Activated gamma-delta T cell treated with Interleukin-2 at 50 U/mL for 16 hours (primary cell): ENCODE measurements around the gene CSTF3.
"Not testable (repeated sequence)": the region's sequence is repeated elsewhere in the genome, so short reads cannot be mapped to it uniquely, and the experiment has no call there.

ENCODE experiments used
- DNase-seq: peaks from one replicate; pipeline ENCODE4 v3.0.0-alpha.2; 2020

Gene CSTF3

DNA sequence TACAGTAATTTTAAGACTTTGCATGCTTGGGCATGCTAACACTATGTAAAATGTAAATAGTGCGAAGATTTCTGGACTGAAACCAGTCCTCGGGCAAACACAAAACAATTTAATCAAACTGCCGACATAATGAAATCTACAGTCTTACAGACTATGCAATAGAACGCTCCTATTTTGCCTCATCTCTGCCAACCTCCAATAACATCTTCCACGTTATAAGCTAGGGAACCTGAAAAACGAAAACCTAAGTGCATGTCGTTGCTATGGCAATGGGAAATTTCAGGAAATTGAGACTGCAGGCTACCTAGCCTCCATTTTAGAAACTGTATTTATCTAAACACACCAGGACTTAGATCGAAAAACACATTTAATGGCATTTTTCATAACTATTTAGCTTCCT, 1.1 kb downstream of the CSTF3 start:
- no peak for DNase-seq

DNA sequence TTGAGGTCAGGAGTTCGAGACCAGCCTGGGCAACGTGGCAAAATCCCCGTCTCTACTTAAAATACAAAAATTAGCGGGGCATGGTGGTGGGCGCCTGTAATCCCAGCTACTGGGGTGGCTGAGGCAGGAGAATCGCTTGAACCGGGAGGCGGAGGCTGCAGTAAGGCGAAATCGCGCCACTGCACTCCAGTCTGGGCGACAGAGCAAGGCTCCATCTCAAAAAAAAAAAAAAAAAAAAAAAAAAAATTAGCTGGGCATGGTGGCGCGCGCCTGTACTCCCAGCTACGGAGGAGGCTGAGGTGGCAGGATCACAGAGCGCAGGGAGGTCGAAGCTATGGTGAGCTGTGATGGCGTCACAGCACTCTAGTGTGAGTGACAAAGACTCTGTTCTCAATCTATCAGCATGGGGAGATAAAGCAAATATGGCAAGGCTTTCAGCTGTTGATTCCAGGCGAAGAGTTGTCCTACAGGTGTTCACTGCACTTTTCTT, 1.9 kb downstream of the CSTF3 start:
- DNase-seq = not testable (repeated sequence)

DNA sequence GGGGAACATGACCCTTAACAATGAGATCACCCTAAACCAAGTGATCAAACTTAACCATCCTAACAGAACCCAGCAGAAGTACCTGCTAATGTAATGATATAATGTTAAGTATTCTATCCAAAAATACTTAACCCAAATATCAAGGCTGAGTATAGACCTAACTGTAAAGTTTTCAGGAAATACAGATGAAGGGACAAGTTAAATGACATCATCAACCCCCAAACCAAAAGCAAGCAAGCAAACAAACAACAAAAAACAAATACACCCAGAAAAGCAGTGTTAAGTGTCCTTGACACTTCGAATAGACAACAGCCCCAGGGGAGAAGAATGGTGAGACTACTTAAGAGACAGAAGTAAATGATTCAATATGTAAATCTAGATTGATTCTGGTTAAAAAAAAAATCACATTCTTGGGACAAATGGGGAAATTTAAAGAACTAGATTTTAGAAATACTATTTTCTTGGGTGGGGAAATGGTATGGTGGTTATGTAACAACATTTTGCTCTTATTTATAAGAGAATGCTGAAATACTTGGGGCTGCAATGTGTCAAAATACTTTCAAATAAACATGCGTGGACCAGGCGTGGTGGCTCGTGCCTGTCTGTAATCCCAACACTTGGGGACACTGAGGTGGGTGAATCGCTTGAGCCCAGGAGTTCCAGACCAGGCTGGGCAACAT, 2.5 kb downstream of the CSTF3 start:
- no peak for DNase-seq

DNA sequence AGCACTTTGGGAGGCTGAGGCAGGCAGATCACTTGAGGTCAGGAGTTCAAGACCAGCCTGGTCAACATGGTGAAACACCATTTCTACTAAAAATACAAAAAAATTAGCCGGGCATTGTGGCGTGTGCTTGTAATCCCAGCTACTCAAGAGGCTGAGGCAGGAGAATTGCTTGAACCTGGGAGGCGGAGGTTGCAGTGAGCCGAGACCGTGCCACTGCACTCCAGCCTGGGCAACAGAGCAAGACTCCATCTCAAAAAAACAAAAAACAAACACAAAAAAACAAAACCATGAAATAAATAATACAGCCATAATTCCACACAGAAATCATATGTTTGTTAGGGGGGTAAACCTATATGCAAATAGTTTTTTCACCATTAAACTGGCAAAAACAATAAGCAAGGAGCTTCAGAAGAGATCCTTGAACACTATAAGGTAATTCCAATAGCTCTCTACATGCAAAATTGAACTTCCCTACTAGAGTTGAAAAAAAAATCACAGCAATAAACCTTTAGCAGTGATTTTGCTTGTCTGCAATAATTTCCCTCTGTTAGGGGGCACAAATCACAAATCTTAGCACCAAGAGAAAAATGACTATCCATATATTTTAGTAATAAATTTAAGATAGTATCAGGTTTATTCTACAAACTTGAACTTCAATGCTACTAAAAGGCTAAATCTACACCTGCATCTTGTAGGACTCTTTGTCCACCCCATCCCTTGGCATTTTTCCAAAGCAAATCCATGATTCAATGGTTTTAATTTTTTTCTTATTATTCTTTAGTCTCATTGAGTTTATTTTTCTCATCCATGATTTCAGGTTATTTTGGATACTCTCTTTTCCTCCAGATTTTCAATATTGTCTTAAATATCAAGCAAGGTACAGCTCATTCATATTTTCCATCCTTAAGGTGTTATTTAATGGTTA, 3.9 kb downstream of the CSTF3 start:
- no peak for DNase-seq

DNA sequence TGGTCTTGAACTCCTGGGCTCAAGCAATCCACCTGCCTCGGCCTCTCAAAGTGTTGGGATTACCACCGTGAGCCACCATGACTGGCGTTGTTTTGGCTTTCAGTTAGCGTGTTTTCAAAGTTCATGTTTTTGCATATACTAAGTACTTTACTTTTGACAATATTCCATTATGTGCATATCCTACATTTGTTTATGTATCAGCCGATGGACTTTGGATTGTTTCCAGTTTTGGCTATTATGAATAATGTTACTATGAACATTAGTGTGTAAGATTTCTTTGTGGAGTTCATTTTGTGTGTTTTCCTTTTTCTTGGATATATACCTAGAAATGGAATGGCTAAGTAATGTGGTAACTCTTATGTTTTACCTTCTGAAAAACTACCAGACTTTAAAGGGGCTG, 9.9 kb downstream of the CSTF3 start:
- DNase-seq = no peak

DNA sequence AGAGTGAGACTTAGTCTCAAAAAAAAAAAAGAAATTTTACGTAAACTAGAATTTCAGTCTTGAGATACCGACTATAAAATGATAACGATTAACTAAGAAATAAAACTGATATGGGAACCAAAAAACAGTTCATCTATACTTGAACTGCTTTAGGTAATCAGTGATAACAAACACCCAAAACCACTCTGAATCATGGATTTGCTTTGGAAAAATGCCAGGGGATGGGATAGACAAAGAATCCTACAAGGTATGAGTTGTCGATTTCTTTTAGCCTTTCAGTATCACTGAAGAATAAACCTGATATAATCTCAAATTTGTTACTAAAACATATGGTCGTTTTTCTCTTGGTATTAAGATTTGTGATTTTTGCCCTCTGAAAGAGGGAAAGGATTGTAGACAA, 13.7 kb downstream of the CSTF3 start:
- DNase-seq = no peak

DNA sequence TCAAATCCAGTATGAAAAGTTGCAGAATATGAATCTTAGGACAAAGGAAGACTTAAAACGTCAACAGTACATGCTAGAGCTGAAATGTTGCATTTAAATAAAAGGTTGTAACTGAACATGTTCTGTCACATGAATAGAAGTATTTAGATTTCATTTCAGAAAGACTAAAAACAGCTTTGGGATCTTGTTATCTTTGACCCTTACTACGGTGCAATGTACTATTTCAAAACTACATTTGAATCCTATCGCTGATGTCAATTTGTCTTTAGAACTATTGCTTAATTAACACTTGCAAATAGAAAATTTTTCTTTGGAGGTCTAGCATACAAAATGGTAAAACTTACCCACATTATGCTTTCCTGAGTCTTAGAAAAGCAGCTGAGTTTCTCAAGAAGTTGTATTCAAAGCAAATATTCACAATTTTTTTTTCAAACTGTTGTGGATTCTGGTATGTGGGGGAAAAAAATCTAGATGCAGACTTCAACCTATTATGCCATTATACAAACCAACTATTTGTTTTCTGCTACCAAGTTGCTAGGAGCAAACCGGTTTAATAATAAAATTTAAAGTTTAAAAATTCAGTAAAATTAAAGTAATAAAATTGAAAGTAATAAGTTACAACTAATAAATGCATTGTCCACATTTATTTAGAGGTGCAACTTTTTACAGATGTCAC, 25.4 kb downstream of the CSTF3 start:
- DNase-seq = no peak

DNA sequence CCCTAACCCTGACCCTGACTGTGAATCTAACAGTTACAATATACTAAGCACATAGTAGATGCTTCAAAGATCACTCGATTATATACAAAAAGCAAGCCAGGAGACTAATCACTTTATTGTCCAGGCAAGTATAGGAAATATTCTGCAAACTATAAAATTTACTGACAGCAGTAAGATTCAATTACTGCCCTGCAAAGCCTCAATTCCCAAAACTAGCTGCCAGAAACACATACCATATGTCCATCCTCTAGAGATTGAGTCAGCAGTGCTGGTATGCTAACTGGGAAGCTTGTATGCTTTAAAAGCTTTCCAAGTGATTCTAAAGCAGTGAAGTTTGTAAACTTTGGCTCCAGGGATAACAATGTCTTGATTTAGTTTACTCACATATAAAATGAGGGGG, 26.1 kb downstream of the CSTF3 start:
- DNase-seq = no peak

DNA sequence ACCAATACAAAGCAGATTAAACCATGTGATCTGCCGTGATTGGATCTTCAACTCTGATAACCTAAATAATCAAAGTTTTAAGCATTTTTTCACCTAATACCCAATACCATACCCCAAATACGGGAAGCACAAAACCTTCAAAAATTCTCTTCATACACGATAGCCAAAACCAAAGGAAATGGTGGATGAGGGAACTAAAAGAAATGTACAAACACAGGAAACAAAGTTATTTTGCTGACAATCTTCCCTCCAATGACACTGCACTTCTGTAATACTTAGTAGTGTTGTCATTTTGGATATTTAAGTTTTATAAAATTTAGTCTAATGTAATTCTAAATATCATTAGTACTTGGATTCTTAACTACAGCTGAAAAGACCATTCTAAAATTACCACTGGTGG, 27.0 kb downstream of the CSTF3 start:
- DNase-seq = no peak

DNA sequence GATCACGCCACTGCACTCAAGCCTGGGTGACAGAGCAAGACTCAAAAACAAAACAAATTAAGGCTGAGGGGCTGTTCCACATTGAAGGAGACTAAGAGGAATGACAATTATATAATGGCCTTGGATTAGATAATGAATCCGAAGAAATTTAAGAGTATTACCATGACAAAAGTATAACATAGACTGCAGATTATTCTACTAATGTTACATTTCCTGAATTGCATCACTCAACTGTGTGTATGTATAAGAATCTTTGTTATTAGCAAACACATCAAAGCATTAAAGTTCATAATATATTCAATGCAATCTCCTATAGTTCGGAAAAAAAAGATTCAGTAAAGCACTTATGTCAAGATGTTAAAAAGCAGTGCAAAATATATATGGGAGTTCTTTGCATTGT, 27.5 kb downstream of the CSTF3 start:
- no peak for DNase-seq

DNA sequence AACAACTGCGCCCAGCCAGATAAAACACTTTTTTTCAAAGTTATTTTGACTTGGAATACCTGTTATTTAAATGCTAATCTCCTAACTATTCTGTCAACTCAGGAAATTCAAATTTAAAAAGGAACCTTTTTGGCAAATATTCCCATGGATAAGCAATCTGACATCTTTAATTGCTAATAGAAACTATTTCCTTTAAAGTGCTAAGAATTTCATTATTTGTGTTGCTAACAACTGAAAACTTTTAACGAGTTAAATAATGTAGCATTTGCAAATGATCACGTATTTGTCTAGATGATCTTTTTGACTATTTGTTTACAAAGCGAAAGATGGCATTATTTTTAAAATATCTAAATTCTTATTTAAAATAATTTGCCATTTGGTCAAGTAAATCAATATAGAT, 28.8 kb downstream of the CSTF3 start:
- DNase-seq = no peak

DNA sequence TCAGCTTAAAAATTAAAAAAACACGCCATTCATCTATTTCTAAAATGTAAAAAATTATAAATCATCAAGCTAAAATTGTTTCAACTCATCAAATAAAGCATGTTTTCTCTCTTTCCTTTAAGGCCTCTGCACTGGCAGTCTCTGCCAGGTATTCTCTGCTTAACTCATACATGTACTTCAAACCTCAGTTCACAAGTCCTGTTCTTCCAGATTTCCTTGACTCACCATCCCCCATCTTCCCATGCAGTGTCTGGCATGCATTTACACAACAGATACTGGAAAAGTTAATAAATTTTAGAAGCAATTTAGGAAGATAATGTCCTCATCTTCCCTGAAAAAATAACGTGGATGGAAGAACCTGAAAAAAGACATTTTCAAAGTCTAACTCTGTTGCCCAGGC, 32.5 kb downstream of the CSTF3 start:
- no peak for DNase-seq

DNA sequence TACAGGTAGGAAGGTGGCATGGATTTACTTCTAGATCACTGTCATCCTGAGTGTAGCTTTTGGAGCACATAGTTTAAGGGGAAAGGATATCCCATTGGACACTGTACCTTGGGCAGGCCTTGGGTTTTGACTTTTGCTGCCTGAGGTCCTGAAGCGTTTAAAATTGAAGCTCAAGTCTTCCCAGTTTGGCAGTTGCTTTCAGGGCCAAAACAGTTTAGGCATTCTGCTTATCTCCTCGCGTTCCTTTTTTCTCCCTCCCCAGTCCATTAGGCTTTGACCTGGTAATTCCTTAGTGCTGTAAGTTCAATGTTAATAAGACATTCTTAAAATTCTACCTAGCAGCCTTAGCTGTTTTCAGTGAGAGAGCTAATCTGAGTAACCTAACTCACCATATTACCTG, 35.7 kb downstream of the CSTF3 start:
- DNase-seq = no peak

DNA sequence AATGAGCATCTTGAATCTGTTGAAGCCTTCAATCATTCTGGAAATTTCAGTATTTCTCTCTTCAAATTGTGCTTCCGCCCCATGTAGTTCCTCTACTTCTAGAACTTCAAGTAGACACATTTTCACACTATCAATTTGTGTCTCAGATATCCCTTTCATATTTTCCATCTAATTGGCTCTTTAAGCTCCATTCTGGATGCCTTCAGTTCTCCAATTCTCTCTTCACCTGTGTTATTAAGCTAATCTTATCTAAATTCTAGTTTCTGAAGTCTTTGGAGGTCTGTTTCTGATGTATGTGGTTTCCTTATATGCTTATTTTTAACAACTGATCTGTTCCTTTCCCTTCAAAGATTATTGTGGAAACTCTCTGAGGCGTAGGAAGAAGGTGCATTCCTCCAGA, 36.3 kb downstream of the CSTF3 start:
- no peak for DNase-seq

DNA sequence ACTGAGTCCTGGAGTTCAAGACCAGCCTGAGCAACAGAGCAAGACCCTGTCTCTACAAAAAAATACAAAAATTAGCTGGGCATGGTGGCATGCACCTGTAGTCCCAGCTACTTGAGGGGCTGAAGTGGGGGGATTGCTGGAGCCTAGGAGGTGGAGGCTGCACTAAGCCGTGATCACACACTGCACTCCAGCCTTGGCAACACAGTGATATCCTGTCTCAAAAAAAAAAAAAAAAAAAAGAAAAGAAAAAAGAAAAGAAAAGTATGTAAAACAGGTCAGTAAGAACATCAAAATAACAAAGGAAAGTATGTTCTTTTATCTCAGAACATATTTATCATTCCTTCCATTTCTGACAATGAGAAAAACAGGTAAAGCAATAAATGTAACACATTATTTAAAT, 38.6 kb downstream of the CSTF3 start:
- DNase-seq = not testable (repeated sequence)

DNA sequence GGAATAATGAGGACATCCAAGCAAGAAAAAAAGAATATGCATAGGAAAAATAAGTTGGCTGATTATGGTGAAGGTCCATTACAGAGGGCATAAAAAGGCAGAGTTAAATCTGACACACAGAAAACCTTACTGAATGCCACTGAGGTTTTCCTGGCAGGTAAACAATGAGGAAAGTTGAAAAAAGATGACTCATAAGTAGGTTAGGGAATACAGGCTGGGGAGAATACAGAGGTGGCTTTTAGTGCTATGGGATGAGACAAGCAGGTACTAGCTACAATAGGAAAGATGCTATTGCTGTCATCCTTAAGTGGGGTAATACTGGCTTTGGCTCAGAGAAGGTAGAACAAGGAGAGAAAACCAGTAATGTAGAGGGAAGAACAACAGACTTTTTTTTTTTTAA, 44.7 kb downstream of the CSTF3 start:
- no peak for DNase-seq

DNA sequence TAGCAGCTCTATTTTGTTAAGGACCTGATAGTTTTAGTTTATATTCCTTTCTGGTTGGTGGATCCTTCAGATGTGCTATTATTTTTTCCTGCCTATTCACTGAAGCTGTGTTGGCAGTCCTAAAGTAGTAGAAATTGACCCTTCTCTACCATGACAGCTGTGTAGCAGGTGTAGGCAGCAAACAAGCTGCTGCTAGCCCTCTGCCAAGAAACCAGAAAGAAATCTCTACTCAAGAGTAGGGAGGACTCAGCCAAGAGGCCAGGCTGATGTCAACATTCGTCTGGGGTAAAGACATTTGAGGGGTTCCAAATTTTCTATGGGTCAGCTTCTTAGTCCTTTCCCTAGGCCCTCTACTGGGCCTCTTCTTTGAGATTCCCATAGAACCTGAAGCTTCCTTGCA, 51.2 kb downstream of the CSTF3 start:
- DNase-seq = no peak

DNA sequence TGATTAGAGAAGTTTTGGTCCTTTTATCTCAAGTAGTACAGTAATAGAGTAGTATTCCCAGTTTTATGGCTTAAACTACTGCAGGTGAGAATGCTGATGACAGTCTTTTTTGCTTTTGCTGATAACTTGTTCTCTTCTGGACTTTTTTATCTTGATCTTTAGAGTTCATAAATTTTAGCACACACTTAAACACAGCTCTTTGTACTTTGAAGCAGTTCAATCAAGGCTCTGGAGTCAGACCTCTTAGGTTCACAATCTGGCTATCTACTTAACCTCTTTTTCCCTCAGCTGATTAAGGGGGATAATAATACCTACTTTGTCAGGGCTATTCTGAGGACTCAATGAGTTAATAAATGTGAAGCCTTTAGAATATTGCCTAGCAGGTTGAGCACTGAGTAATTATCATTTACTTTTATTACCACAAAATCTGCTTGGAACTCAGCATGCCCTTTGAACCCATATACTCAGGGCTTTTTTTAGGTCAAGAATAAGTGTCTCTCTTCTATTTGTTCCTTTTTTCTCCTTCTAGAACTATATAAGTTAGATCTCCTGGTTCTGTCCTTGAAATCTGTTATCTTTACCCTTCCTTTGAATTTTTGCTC, 51.9 kb downstream of the CSTF3 start:
- DNase-seq = no peak

DNA sequence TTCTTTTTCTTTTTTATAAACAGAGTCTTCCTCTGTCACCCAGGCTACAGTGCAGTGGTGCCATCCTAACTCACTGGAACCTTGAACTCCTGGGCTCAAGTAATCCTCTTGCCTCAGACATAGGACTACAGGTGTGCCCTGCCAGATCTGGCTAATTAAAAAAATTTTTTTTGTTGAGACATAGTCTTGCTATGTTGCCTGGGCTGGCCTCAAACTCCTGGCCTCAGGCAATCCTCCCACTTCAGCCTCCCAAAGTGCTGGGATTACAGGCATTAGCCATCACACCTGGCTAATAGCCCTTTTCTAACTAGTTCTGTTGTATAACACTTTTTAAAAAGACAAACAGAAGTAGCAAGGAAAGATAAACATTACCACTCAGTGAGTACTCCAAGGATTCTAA, 57.4 kb downstream of the CSTF3 start:
- DNase-seq = no peak

DNA sequence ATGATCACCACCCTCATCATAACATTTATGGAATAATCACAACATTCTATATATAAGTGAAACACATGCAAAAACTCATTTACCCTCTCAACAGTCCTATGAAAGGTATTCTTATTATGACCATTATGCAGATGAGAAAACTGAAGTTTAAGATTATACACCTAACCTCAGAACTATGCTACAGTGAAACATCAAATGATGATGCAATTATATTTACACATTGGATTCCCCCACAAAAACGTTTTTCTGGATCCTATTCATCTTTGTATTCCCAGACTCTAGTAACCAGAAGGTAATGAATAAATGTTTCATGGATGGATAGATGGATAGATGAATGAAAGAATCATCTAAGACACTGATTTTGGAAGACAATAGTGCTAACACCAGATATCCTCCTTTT, 67.1 kb downstream of the CSTF3 start:
- no peak for DNase-seq

DNA sequence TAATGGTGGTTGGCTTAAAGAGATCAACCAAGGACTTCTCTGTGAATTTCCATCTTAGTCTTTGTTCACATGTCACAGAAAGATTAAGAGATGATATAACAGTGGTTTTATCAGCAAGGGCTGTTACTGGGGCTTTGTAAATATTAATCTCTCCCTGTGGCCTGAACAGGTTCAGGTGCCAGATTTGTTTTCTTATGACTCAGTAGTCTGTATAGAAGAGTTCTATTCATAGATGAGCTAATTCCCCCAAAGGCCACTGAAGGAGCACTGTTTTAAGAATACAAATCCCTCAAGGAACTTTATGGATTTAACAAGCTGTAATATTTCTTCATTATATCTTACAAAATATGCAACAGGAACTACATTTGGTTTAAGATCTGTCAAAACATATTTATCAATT, 71.5 kb downstream of the CSTF3 start:
- no peak for DNase-seq

DNA sequence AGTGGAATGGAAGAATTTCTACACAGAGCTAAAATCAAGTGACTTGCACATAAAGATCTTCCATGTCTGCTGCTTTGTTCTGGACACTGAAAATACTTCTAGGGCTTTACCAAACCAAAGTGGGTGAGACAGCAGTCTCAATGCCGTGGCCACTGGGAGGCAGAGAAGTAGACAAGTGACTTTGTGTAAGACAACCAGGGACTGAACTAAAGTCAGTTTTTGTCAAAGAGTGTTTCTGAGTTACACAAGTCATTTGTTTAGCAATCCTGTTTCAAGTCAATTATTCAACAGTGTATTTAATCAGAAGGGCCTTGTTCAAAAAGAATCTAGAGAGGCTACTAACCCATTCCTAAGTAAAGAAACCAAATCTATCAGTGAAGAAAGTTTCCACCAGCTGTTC, 75.3 kb downstream of the CSTF3 start:
- no peak for DNase-seq

DNA sequence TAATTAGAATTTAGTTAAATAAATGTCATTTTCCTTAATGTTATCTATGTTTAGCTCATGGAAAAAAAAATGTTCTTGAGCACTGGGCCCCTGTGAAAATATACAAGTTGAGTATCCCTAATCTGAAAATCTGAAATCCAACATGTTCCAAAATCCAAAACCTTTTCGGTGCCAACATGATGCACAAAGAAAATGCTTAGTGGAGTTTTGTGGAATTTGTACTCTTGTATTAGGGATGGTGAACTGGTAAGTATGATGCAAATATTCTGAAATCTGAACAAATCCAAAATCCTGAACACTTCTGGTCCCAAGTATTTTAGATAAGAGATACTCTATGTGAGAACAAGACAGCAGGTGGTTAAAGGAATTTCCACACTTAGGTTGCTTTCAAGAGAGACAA, 77.4 kb downstream of the CSTF3 start:
- no peak for DNase-seq
